Panc1 (cell line): Measurements from ENCODE around the gene ATP9A. TPM values are rescaled to one million over a fixed set of nuclear protein-coding genes. Genes with fewer than 3 reads are reported as not detected.

Source experiments
- ATAC-seq: fragments of 200-7000 bp; cut with Tn5 transposase; 2 replicates; pipeline ENCODE4 v1.9.1; 2020; ENCODE audit warnings: mild to moderate bottlenecking, moderate library complexity
- BruUV-seq: library from RNA; stranded (reverse); fragments of 400-500 nt; replicated peaks from 2 replicates; lab custom pipeline; 2021; lab: Mats Ljungman, UMichigan
- CTCF ChIA-PET: fragments of 300-600 bp; sonication (Branson Sonifier 250); formaldehyde crosslinking; loops from one replicate; lab custom pipeline; 2022; ENCODE audit warnings: antibody characterized with exemption; lab: Charles Lee
- POLR2A ChIA-PET: fragments of 300-600 bp; sonication (Branson Sonifier 250); formaldehyde crosslinking; loops from one replicate; lab custom pipeline; 2022; ENCODE audit warnings: antibody characterized with exemption; lab: Charles Lee
- DNase-seq: peaks from one replicate; pipeline ENCODE4 v3.0.0-alpha.2; 2010; ENCODE audit warnings: low read depth, low spot score
- H3K27ac ChIP-seq: 2 replicates; pipeline ENCODE4 v1.5.1; 2011; ENCODE audit warnings: mild to moderate bottlenecking, low read length, inconsistent platforms
- H3K27me3 ChIP-seq: fragments of 200-500 bp; sonication (Bioruptor generic); 2 replicates; pipeline ENCODE4 v1.6.0; 2014; ENCODE audit warnings: low read length, inconsistent platforms; ENCODE audit not compliant: control insufficient read depth, insufficient read depth
- H3K36me3 ChIP-seq: fragments of 200-500 bp; sonication (Bioruptor generic); 2 replicates; pipeline ENCODE4 v1.5.1; 2014; ENCODE audit warnings: inconsistent platforms, mild to moderate bottlenecking, low read length, moderate library complexity; ENCODE audit not compliant: control insufficient read depth, insufficient read depth
- H3K4me1 ChIP-seq: 2 replicates; pipeline ENCODE4 v1.5.1; 2011; ENCODE audit warnings: inconsistent platforms, mild to moderate bottlenecking, low read length, moderate library complexity; ENCODE audit not compliant: control insufficient read depth, insufficient read depth
- H3K4me3 ChIP-seq, 2 experiments: 2 replicates each; pipeline ENCODE4 v1.5.1; 2011 to 2012; ENCODE audit warnings: low read depth in 2 of 2, low read length in 2 of 2, mild to moderate bottlenecking in 2 of 2, inconsistent platforms in 1 of 2, moderate library complexity in 1 of 2
- H3K9me3 ChIP-seq: fragments of 200-500 bp; sonication (Bioruptor generic); 2 replicates; pipeline ENCODE4 v1.5.1; 2014; ENCODE audit warnings: low read depth, mild to moderate bottlenecking, inconsistent platforms, low read length, moderate library complexity; ENCODE audit not compliant: control insufficient read depth, insufficient read depth
- POLR2AphosphoS5 ChIP-seq: IDR thresholded peaks from 2 replicates; pipeline ENCODE4 v1.6.1; 2012; ENCODE audit warnings: mild to moderate bottlenecking, low read depth, low read length, moderate library complexity
- SIN3A ChIP-seq: IDR thresholded peaks from 2 replicates; pipeline ENCODE4 v1.6.1; 2012; ENCODE audit warnings: low read depth, mild to moderate bottlenecking, low read length, moderate library complexity, borderline replicate concordance; ENCODE audit not compliant: insufficient read depth
- TCF7L2 ChIP-seq: IDR thresholded peaks from 2 replicates; pipeline ENCODE4 v1.6.1; 2011; ENCODE audit warnings: mild to moderate bottlenecking, low read depth, low read length, inconsistent platforms
- in situ Hi-C: cut with HindIII; loops from 2 replicates; pipeline ENCODE4 v1.10.0; 2016; ENCODE audit warnings: low sequenced_read_pairs, low pct_unique_long_range_greater_than_20kb
- intact Hi-C: fragments of 100-400 bp; cut with micrococcal nuclease; formaldehyde crosslinking; loops from one replicate; pipeline ENCODE4 v1.10.0; 2022; ENCODE audit not compliant: unreplicated experiment
- total RNA-seq: library from RNA; stranded (reverse); gene quantifications from one replicate; pipeline ENCODE4 v1.2.1, GENCODE V29; 2021; ENCODE audit not compliant: unreplicated experiment
- TF ChIP-seq, protein P1 (sequence below): fragments of 450-650 bp; IDR thresholded peaks from 2 replicates; pipeline ENCODE4 v1.5.1; 2017; ENCODE audit warnings: mild to moderate bottlenecking
- TF ChIP-seq, protein P2 (sequence below), 2 experiments: IDR thresholded peaks; 2 replicates each; pipeline ENCODE4 v1.6.1; 2011 to 2012; ENCODE audit warnings: low read depth in 2 of 2, control low read depth in 1 of 2, low read length in 1 of 2, mild to moderate bottlenecking in 1 of 2, moderate library complexity in 1 of 2; ENCODE audit not compliant: insufficient read depth in 1 of 2

ATP9A gene
- total RNA-seq, 1 experiment from 2014 or later = 8.7 TPM

DNA sequence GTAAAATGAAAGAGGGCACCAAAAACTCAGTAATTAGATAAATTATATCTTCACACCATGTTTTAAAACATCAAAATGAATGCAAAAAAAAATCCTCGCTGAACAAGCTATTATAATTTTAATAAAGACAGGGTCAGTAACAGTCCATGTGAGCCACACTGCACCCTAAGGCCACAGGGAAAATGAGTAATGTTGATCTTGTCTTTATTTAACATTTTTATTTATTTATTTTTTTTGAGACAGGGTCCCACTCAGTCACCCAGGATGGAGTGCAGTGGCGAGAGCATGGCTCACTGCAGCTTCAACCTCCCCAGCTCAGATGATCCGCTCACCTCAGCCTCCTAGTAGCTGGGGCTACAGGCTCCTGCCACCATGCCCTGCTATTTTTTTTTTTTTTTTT, 217.0 kb downstream of the ATP9A start:
- no peaks in the 10 kb centered on the region for H3K9me3 ChIP-seq
- H3K27ac ChIP-seq = no peak overlapping the region
- no peaks in the 10 kb centered on the region for H3K4me1 ChIP-seq
- no peak for TF ChIP-seq SIN3A
- TF ChIP-seq, protein P1, sequence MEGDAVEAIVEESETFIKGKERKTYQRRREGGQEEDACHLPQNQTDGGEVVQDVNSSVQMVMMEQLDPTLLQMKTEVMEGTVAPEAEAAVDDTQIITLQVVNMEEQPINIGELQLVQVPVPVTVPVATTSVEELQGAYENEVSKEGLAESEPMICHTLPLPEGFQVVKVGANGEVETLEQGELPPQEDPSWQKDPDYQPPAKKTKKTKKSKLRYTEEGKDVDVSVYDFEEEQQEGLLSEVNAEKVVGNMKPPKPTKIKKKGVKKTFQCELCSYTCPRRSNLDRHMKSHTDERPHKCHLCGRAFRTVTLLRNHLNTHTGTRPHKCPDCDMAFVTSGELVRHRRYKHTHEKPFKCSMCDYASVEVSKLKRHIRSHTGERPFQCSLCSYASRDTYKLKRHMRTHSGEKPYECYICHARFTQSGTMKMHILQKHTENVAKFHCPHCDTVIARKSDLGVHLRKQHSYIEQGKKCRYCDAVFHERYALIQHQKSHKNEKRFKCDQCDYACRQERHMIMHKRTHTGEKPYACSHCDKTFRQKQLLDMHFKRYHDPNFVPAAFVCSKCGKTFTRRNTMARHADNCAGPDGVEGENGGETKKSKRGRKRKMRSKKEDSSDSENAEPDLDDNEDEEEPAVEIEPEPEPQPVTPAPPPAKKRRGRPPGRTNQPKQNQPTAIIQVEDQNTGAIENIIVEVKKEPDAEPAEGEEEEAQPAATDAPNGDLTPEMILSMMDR = no peak
- no peak for TF ChIP-seq TCF7L2
- TF ChIP-seq, protein P2, sequence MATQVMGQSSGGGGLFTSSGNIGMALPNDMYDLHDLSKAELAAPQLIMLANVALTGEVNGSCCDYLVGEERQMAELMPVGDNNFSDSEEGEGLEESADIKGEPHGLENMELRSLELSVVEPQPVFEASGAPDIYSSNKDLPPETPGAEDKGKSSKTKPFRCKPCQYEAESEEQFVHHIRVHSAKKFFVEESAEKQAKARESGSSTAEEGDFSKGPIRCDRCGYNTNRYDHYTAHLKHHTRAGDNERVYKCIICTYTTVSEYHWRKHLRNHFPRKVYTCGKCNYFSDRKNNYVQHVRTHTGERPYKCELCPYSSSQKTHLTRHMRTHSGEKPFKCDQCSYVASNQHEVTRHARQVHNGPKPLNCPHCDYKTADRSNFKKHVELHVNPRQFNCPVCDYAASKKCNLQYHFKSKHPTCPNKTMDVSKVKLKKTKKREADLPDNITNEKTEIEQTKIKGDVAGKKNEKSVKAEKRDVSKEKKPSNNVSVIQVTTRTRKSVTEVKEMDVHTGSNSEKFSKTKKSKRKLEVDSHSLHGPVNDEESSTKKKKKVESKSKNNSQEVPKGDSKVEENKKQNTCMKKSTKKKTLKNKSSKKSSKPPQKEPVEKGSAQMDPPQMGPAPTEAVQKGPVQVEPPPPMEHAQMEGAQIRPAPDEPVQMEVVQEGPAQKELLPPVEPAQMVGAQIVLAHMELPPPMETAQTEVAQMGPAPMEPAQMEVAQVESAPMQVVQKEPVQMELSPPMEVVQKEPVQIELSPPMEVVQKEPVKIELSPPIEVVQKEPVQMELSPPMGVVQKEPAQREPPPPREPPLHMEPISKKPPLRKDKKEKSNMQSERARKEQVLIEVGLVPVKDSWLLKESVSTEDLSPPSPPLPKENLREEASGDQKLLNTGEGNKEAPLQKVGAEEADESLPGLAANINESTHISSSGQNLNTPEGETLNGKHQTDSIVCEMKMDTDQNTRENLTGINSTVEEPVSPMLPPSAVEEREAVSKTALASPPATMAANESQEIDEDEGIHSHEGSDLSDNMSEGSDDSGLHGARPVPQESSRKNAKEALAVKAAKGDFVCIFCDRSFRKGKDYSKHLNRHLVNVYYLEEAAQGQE (IDR thresholded peaks at IDR 0.05; ENCODE audit: insufficient read depth in 1 of 2, low read depth in 2 of 2, low read length in 1 of 2) = no peak
- TF ChIP-seq POLR2AphosphoS5 = no peak
- H3K4me3 ChIP-seq = no peak overlapping the region
- intact Hi-C loops = no loop called here
- ATAC-seq = no peak
- ChIA-PET CTCF (no interaction called here), POLR2A (no interaction called here)
- no TSS peak for BruUV-seq
- no peak for DNase-seq
- no peaks in the 10 kb centered on the region for H3K27me3 ChIP-seq
- no peaks in the 10 kb centered on the region for H3K36me3 ChIP-seq
- in situ Hi-C loops = no loop called here

DNA sequence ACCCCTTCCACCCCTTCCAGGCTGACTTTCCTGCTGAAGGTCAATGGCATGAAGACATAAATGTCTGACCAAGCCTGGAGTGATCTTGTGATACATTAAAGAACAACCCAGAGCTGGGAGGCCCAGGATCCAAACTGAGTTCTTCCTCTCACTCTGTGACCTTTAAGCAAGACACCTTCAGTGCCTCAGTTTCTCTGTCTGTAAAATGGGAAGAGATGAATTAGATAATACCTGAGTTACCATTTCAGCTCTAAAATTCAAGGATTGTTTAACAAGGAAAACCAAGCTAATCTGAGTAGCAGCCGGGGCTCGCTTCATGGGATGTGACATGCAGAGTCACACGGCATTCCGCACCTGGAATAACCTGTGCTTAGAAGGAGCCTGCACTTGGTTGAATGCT, 218.7 kb downstream of the ATP9A start:
- H3K4me3 ChIP-seq = no peak overlapping the region
- BruUV-seq = no TSS peak
- H3K36me3 ChIP-seq = no peaks in the 10 kb centered on the region
- TF ChIP-seq, protein P1 = no peak
- intact Hi-C loops = no loop called here
- H3K27me3 ChIP-seq = no peaks in the 10 kb centered on the region
- H3K4me1 ChIP-seq = no peaks in the 10 kb centered on the region
- ATAC-seq = no peak
- H3K9me3 ChIP-seq = no peaks in the 10 kb centered on the region
- ChIA-PET POLR2A (no interaction called here), CTCF (no interaction called here)
- no peak overlapping the region for H3K27ac ChIP-seq
- in situ Hi-C loops = no loop called here
- DNase-seq = no peak

DNA sequence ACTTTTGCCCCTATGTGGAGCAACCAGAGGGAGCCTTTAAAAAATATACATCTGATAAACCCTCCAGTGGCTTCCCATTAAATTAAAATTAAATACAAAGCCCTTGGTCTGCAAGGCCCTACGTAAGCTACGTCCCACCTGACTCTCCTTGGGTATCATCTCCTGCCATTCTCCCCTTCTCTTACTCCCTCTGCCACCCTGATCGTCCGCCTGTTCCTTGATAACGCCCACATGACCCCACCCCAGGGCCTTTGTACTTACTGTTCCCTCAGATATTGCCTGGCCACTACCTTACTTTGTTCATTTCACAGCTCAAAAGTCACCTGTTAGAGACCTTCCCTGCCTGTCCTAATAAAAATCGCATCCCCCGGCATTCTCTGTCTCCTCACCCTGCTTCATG, 220.2 kb downstream of the ATP9A start:
- DNase-seq (no peak), ATAC-seq (no peak)
- no peak overlapping the region for H3K4me3 ChIP-seq
- no peaks in the 10 kb centered on the region for H3K9me3 ChIP-seq
- no peaks in the 10 kb centered on the region for H3K36me3 ChIP-seq
- CTCF ChIA-PET = no interaction called here
- POLR2A ChIA-PET = no interaction called here
- H3K4me1 ChIP-seq = peaks cover under 1% of the 10 kb centered on the region; the same call in 1 of the 2 replicates
- in situ Hi-C loops = no loop called here
- no peaks in the 10 kb centered on the region for H3K27me3 ChIP-seq
- intact Hi-C loops = no loop called here
- TF ChIP-seq POLR2AphosphoS5 (no peak), SIN3A (no peak)
- no TSS peak for BruUV-seq
- H3K27ac ChIP-seq = no peak overlapping the region

Other genes with a start within 250 kb of the ATP9A start
- 10.6 TPM for gene NFATC2, start 225.7 kb downstream of the ATP9A start, total RNA-seq
- 1.6 TPM for gene SALL4, start 34.1 kb upstream of the ATP9A start, total RNA-seq